Measurements from ENCODE around the gene TRPM2.
A peak's percentile ranks its signal among the peaks of the same experiment; 100 is the strongest.

Gene TRPM2

GRCh38 chr21:44461005-44461404 is 107.6 kb downstream of the TRPM2 start:
- WGBS: 95% methylated on average over 8 of the region's 8 CpGs
- Histone ChIP-seq H3K36me3 (ENCODE audit: insufficient read depth, low read length) (no peaks in the 10 kb centered on the region), H3K4me3 (ENCODE audit: low read length) (no peak overlapping the region), H3K9ac (ENCODE audit: low read depth, low read length) (no peak overlapping the region), H3K27ac (ENCODE audit: low read depth, low read length) (no peak overlapping the region), H3K4me1 (ENCODE audit: insufficient read depth, low read length) (no peaks in the 10 kb centered on the region), H3K9me3 (ENCODE audit: insufficient read depth, low read depth, low read length) (no peaks in the 10 kb centered on the region), H3K27me3 (ENCODE audit: insufficient read depth, low read length) (peaks cover 6% of the 10 kb centered on the region; the same call in 1 of the 2 replicates)

- peaks cover under 1% of the 10 kb centered on the region; the same call in 1 of the 2 replicates for H3K27me3 ChIP-seq (ENCODE audit: insufficient read depth, low read length)
- no peak overlapping the region for H3K9ac ChIP-seq (ENCODE audit: low read depth, low read length)
- no peak overlapping the region for H3K27ac ChIP-seq (ENCODE audit: low read depth, low read length)
- no peaks in the 10 kb centered on the region for H3K36me3 ChIP-seq (ENCODE audit: insufficient read depth, low read length)
- no peaks in the 10 kb centered on the region for H3K9me3 ChIP-seq (ENCODE audit: insufficient read depth, low read depth, low read length)
- no peak overlapping the region for H3K4me3 ChIP-seq (ENCODE audit: low read length)
- H3K4me1 ChIP-seq (ENCODE audit: insufficient read depth, low read length): no peaks in the 10 kb centered on the region
- WGBS: 93% methylated on average over 15 of the region's 15 CpGs
These were observed 108.1 kb downstream of the TRPM2 start for GRCh38 chr21:44461464-44462001.

GRCh38 chr21:44462086-44462833 is 108.8 kb downstream of the TRPM2 start:
- H3K27me3 ChIP-seq (ENCODE audit: insufficient read depth, low read length): no peaks in the 10 kb centered on the region
- H3K4me3 ChIP-seq (ENCODE audit: low read length): no peak overlapping the region
- WGBS: 89% methylated on average over 25 of the region's 25 CpGs
- H3K4me1 ChIP-seq (ENCODE audit: insufficient read depth, low read length): no peaks in the 10 kb centered on the region
- H3K27ac ChIP-seq (ENCODE audit: low read depth, low read length): no peak overlapping the region
- H3K9me3 ChIP-seq (ENCODE audit: insufficient read depth, low read depth, low read length): no peaks in the 10 kb centered on the region
- H3K9ac ChIP-seq (ENCODE audit: low read depth, low read length): no peak overlapping the region
- H3K36me3 ChIP-seq (ENCODE audit: insufficient read depth, low read length): no peaks in the 10 kb centered on the region

- H3K9me3 ChIP-seq (ENCODE audit: insufficient read depth, low read depth, low read length): no peaks in the 10 kb centered on the region
- H3K27me3 ChIP-seq (ENCODE audit: insufficient read depth, low read length): no peaks in the 10 kb centered on the region
- no peak overlapping the region for H3K4me3 ChIP-seq (ENCODE audit: low read length)
- no peaks in the 10 kb centered on the region for H3K36me3 ChIP-seq (ENCODE audit: insufficient read depth, low read length)
- WGBS: 88% methylated on average over 11 of the region's 11 CpGs
- H3K27ac ChIP-seq (ENCODE audit: low read depth, low read length): no peak overlapping the region
- H3K9ac ChIP-seq (ENCODE audit: low read depth, low read length): no peak overlapping the region
- no peaks in the 10 kb centered on the region for H3K4me1 ChIP-seq (ENCODE audit: insufficient read depth, low read length)
These were observed 109.4 kb downstream of the TRPM2 start for GRCh38 chr21:44462834-44463200.

- H3K4me3 ChIP-seq (ENCODE audit: low read length): no peak overlapping the region
- H3K36me3 ChIP-seq (ENCODE audit: insufficient read depth, low read length): no peaks in the 10 kb centered on the region
- H3K27ac ChIP-seq (ENCODE audit: low read depth, low read length): no peak overlapping the region
- no peaks in the 10 kb centered on the region for H3K4me1 ChIP-seq (ENCODE audit: insufficient read depth, low read length)
- no peaks in the 10 kb centered on the region for H3K27me3 ChIP-seq (ENCODE audit: insufficient read depth, low read length)
- H3K9me3 ChIP-seq (ENCODE audit: insufficient read depth, low read depth, low read length): no peaks in the 10 kb centered on the region
- WGBS: 88% methylated on average over 30 of the region's 30 CpGs
- H3K9ac ChIP-seq (ENCODE audit: low read depth, low read length): no peak overlapping the region
These were observed 110.3 kb downstream of the TRPM2 start for GRCh38 chr21:44463724-44464123.

- no peaks in the 10 kb centered on the region for H3K4me1 ChIP-seq (ENCODE audit: insufficient read depth, low read length)
- H3K27ac ChIP-seq (ENCODE audit: low read depth, low read length): no peak overlapping the region
- 93% methylated on average over 12 of the region's 12 CpGs for WGBS
- no peaks in the 10 kb centered on the region for H3K9me3 ChIP-seq (ENCODE audit: insufficient read depth, low read depth, low read length)
- no peaks in the 10 kb centered on the region for H3K36me3 ChIP-seq (ENCODE audit: insufficient read depth, low read length)
- H3K27me3 ChIP-seq (ENCODE audit: insufficient read depth, low read length): no peaks in the 10 kb centered on the region
- no peak overlapping the region for H3K4me3 ChIP-seq (ENCODE audit: low read length)
- no peak overlapping the region for H3K9ac ChIP-seq (ENCODE audit: low read depth, low read length)
These were observed 110.9 kb downstream of the TRPM2 start for GRCh38 chr21:44464351-44464750.

GRCh38 chr21:44466351-44466954 is 113.0 kb downstream of the TRPM2 start:
- Histone ChIP-seq H3K9ac (ENCODE audit: low read depth, low read length) (no peak overlapping the region), H3K4me3 (ENCODE audit: low read length) (no peak overlapping the region), H3K27ac (ENCODE audit: low read depth, low read length) (no peak overlapping the region), H3K36me3 (ENCODE audit: insufficient read depth, low read length) (no peaks in the 10 kb centered on the region), H3K9me3 (ENCODE audit: insufficient read depth, low read depth, low read length) (no peaks in the 10 kb centered on the region), H3K27me3 (ENCODE audit: insufficient read depth, low read length) (no peaks in the 10 kb centered on the region), H3K4me1 (ENCODE audit: insufficient read depth, low read length) (peaks cover 6% of the 10 kb centered on the region; the same call in 1 of the 2 replicates)
- 94% methylated on average over 16 of the region's 16 CpGs for WGBS

- no peaks in the 10 kb centered on the region for H3K36me3 ChIP-seq (ENCODE audit: insufficient read depth, low read length)
- peaks cover 6% of the 10 kb centered on the region; the same call in 1 of the 2 replicates for H3K4me1 ChIP-seq (ENCODE audit: insufficient read depth, low read length)
- no peaks in the 10 kb centered on the region for H3K9me3 ChIP-seq (ENCODE audit: insufficient read depth, low read depth, low read length)
- no peak overlapping the region for H3K9ac ChIP-seq (ENCODE audit: low read depth, low read length)
- H3K27ac ChIP-seq (ENCODE audit: low read depth, low read length): no peak overlapping the region
- WGBS: 94% methylated on average over 36 of the region's 36 CpGs
- no peaks in the 10 kb centered on the region for H3K27me3 ChIP-seq (ENCODE audit: insufficient read depth, low read length)
- H3K4me3 ChIP-seq (ENCODE audit: low read length): no peak overlapping the region
These were observed 113.8 kb downstream of the TRPM2 start for GRCh38 chr21:44466996-44467858.

- H3K4me3 ChIP-seq (ENCODE audit: low read length): no peak overlapping the region
- no peaks in the 10 kb centered on the region for H3K27me3 ChIP-seq (ENCODE audit: insufficient read depth, low read length)
- 96% methylated on average over 15 of the region's 15 CpGs for WGBS
These were observed 114.4 kb downstream of the TRPM2 start for GRCh38 chr21:44467859-44468195.

GRCh38 chr21:44471341-44471740 is 117.9 kb downstream of the TRPM2 start:
- Histone ChIP-seq H3K9me3 (ENCODE audit: insufficient read depth, low read depth, low read length) (no peaks in the 10 kb centered on the region), H3K36me3 (ENCODE audit: insufficient read depth, low read length) (no peaks in the 10 kb centered on the region), H3K27me3 (ENCODE audit: insufficient read depth, low read length) (no peaks in the 10 kb centered on the region), H3K9ac (ENCODE audit: low read depth, low read length) (no peak overlapping the region), H3K4me1 (ENCODE audit: insufficient read depth, low read length) (peaks cover 6% of the 10 kb centered on the region; the same call in 1 of the 2 replicates), H3K4me3 (ENCODE audit: low read length) (no peak overlapping the region), H3K27ac (ENCODE audit: low read depth, low read length) (peak overlapping the region; percentile 52; the same call in 1 of the 2 replicates)

More at GRCh38 chr21:44467859-44468195, 114.4 kb downstream of the TRPM2 start:
- H3K9ac ChIP-seq (ENCODE audit: low read depth, low read length): no peak overlapping the region
- no peaks in the 10 kb centered on the region for H3K9me3 ChIP-seq (ENCODE audit: insufficient read depth, low read depth, low read length)
- H3K4me1 ChIP-seq (ENCODE audit: insufficient read depth, low read length): peaks cover 6% of the 10 kb centered on the region; the same call in 1 of the 2 replicates
- no peak overlapping the region for H3K27ac ChIP-seq (ENCODE audit: low read depth, low read length)
- no peaks in the 10 kb centered on the region for H3K36me3 ChIP-seq (ENCODE audit: insufficient read depth, low read length)

GRCh38 chr21:44471996-44472395 is 118.6 kb downstream of the TRPM2 start:
- H3K9me3 ChIP-seq (ENCODE audit: insufficient read depth, low read depth, low read length): no peaks in the 10 kb centered on the region
- no peaks in the 10 kb centered on the region for H3K36me3 ChIP-seq (ENCODE audit: insufficient read depth, low read length)
- no peak overlapping the region for H3K27ac ChIP-seq (ENCODE audit: low read depth, low read length)
- H3K9ac ChIP-seq (ENCODE audit: low read depth, low read length): no peak overlapping the region
- H3K4me3 ChIP-seq (ENCODE audit: low read length): no peak overlapping the region
- 89% methylated on average over 6 of the region's 6 CpGs for WGBS
- H3K4me1 ChIP-seq (ENCODE audit: insufficient read depth, low read length): peaks cover 6% of the 10 kb centered on the region; the same call in 1 of the 2 replicates
- no peaks in the 10 kb centered on the region for H3K27me3 ChIP-seq (ENCODE audit: insufficient read depth, low read length)
